ENCODE data around the gene RELN.

- TF ChIP-seq POLR2A (IDR thresholded peaks at IDR 0.05) (no peak), CTCF (IDR thresholded peaks at IDR 0.05) (no peak)
Measured at GRCh38 chr7:103705542-103705941, 283.9 kb downstream of the RELN start.

All from testis (tissue), 2 donors.